Keratinocyte (primary cell): ENCODE data around the gene ERC2.

Source experiments
- EZH2 ChIP-seq: IDR thresholded peaks from one replicate; pipeline ENCODE4 v1.6.1; 2012; ENCODE audit warnings: inconsistent platforms, mild to moderate bottlenecking, low read length, moderate library complexity
- TF ChIP-seq, protein P1 (sequence below), 3 experiments: IDR thresholded peaks in 1 of 3; conservative IDR thresholded peaks in 1 of 3; optimal IDR thresholded peaks in 1 of 3; 2 replicates in 2 of 3; 3 replicates in 1 of 3; pipeline versions ENCODE3 to v1.5.1; 2011; ENCODE audit warnings: low read length in 3 of 3, mild to moderate bottlenecking in 3 of 3, moderate library complexity in 2 of 3, control low read depth in 1 of 3, inconsistent platforms in 1 of 3; ENCODE audit not compliant: insufficient read depth in 2 of 3; ENCODE audit errors: extremely low read depth in 1 of 3

DNA sequence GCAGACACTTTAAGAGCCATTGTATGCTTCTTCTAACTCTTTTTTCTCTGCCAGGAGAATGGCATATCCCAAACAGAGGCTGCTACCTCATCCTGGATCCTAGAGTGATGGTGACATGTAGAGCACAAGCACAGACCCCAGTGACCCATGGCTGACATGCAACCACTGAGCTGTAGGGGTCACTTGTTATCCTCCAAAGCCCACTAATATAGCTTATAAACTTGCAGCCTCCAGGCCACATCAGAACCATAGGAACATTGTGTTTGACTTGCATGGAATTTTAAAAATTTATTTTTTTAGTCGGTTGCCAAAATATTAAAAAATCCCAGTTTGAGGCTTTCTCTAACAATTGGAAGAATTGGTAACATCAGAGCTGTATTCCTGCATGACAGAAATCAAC lies 698.2 kb downstream of the ERC2 start:
- TF ChIP-seq, protein P1, sequence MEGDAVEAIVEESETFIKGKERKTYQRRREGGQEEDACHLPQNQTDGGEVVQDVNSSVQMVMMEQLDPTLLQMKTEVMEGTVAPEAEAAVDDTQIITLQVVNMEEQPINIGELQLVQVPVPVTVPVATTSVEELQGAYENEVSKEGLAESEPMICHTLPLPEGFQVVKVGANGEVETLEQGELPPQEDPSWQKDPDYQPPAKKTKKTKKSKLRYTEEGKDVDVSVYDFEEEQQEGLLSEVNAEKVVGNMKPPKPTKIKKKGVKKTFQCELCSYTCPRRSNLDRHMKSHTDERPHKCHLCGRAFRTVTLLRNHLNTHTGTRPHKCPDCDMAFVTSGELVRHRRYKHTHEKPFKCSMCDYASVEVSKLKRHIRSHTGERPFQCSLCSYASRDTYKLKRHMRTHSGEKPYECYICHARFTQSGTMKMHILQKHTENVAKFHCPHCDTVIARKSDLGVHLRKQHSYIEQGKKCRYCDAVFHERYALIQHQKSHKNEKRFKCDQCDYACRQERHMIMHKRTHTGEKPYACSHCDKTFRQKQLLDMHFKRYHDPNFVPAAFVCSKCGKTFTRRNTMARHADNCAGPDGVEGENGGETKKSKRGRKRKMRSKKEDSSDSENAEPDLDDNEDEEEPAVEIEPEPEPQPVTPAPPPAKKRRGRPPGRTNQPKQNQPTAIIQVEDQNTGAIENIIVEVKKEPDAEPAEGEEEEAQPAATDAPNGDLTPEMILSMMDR (optimal IDR thresholded peaks at IDR 0.05 in 1 of 3, IDR thresholded peaks at IDR 0.05 in 1 of 3, conservative IDR thresholded peaks at IDR 0.05 in 1 of 3; ENCODE audit: extremely low read depth in 1 of 3, insufficient read depth in 2 of 3, low read length in 3 of 3), result no peak
- TF ChIP-seq EZH2, result no peak
